ENCODE measurements around the gene ZNF709. TPM values are rescaled to one million over a fixed set of nuclear protein-coding genes. Genes with fewer than 3 reads are reported as not detected.
A peak's percentile ranks its signal among the peaks of the same experiment; 100 is the strongest.

ZNF709 gene
- polyA plus RNA-seq, 3 donors = 0.15 to 0.28 (median 0.19) TPM

GRCh38 chr19:12485571-12485970 lies 955 bp upstream of the ZNF709 start:
- 80% methylated on average over 2 of the region's 3 CpGs for WGBS (ENCODE audit: insufficient coverage)
- H3K27me3 ChIP-seq (ENCODE audit: control insufficient read depth in 2 of 2, insufficient read depth in 2 of 2, low read length in 2 of 2) = no peaks in the 10 kb centered on the region
- Mint-ChIP-seq H3K4me1 (peaks cover 31% of the 10 kb centered on the region), H3K27me3 (ENCODE audit: low read depth in 3 of 3) (peaks cover 0 to 6% (median 5%) of the 10 kb centered on the region in 3 donors), H3K9me3 (peaks cover 3 to 23% (median 6%) of the 10 kb centered on the region in 7 donors), H3K4me3 (peak overlapping the region; percentile 87 to 94), H3K36me3 (peaks cover 0 to 3% of the 10 kb centered on the region in 2 donors), H3K27ac (peak overlapping the region in 2 of 7 donors; percentile 7 to 57)
- DNase-seq = no peak
- no peaks in the 10 kb centered on the region for H3K36me3 ChIP-seq (replicated peaks in 1 of 2; ENCODE audit: control insufficient read depth in 1 of 2, insufficient read depth in 2 of 2, low read length in 2 of 2)
- H2AFZ ChIP-seq (ENCODE audit: insufficient read depth, low read depth, low read length, poor library complexity, severe bottlenecking) = peak overlapping the region; percentile 96
- peak overlapping the region; percentile 83 for H3K4me2 ChIP-seq (replicated peaks; ENCODE audit: extremely low read depth, low read length, poor library complexity, severe bottlenecking)
- peaks cover 0 to 2% of the 10 kb centered on the region in 2 donors for H3K9me3 ChIP-seq (replicated peaks in 1 of 2; ENCODE audit: control insufficient read depth in 1 of 2, insufficient read depth in 1 of 2, low read length in 2 of 2)
- H3K9ac ChIP-seq (ENCODE audit: insufficient read depth, low read length, poor library complexity, severe bottlenecking) = no peak overlapping the region
- TF ChIP-seq CTCF (IDR thresholded peaks at IDR 0.05) = no peak
- peak overlapping the region in 1 of 3 experiments; percentile 98 for H3K4me3 ChIP-seq (replicated peaks in 1 of 3; ENCODE audit: low read depth in 2 of 3, low read length in 3 of 3)
- intact Hi-C loops (cut with micrococcal nuclease) = no loop called here
- H4K20me1 ChIP-seq (ENCODE audit: insufficient read depth, low read length) = no peaks in the 10 kb centered on the region
- no peak overlapping the region for H3K27ac ChIP-seq (ENCODE audit: low read depth in 1 of 2, low read length in 2 of 2)
- H3K79me2 ChIP-seq (ENCODE audit: insufficient read depth, low read length) = no peaks in the 10 kb centered on the region
- H3K4me1 ChIP-seq (ENCODE audit: control insufficient read depth in 1 of 2, insufficient read depth in 2 of 2, low read length in 2 of 2) = peaks cover 12 to 21% of the 10 kb centered on the region in 2 donors

- H3K79me2 ChIP-seq (ENCODE audit: insufficient read depth, low read length) = no peaks in the 10 kb centered on the region
- peaks cover 3 to 23% (median 6%) of the 10 kb centered on the region in 7 donors for H3K9me3 Mint-ChIP-seq
- H3K4me3 ChIP-seq (replicated peaks in 1 of 3; ENCODE audit: low read depth in 2 of 3, low read length in 3 of 3) = peak overlapping the region; percentile 75 to 98 (median 88)
- peak overlapping the region; percentile 87 to 94 for H3K4me3 Mint-ChIP-seq
- peak overlapping the region in 1 of 2 donors; percentile 73 for H3K27ac ChIP-seq (ENCODE audit: low read depth in 1 of 2, low read length in 2 of 2)
- peaks cover 12 to 21% of the 10 kb centered on the region in 2 donors for H3K4me1 ChIP-seq (ENCODE audit: control insufficient read depth in 1 of 2, insufficient read depth in 2 of 2, low read length in 2 of 2)
- peak overlapping the region; percentile 83 for H3K4me2 ChIP-seq (replicated peaks; ENCODE audit: extremely low read depth, low read length, poor library complexity, severe bottlenecking)
- peaks cover 0 to 3% of the 10 kb centered on the region in 2 donors for H3K36me3 Mint-ChIP-seq
- peaks cover 0 to 5% of the 10 kb centered on the region in 2 donors for H3K9me3 ChIP-seq (replicated peaks in 1 of 2; ENCODE audit: control insufficient read depth in 1 of 2, insufficient read depth in 1 of 2, low read length in 2 of 2)
- H3K27ac Mint-ChIP-seq = peak overlapping the region in 6 of 7 donors; percentile 33 to 81 (median 74)
- no peak for TF ChIP-seq CTCF (IDR thresholded peaks at IDR 0.05)
- DNase-seq = no peak
- intact Hi-C loops (cut with micrococcal nuclease) = no loop called here
- H2AFZ ChIP-seq (ENCODE audit: insufficient read depth, low read depth, low read length, poor library complexity, severe bottlenecking) = peak overlapping the region; percentile 96
- H3K27me3 Mint-ChIP-seq (ENCODE audit: low read depth in 3 of 3) = peaks cover 0 to 6% (median 5%) of the 10 kb centered on the region in 3 donors
- peaks cover 31% of the 10 kb centered on the region for H3K4me1 Mint-ChIP-seq
- no peaks in the 10 kb centered on the region for H3K27me3 ChIP-seq (ENCODE audit: control insufficient read depth in 2 of 2, insufficient read depth in 2 of 2, low read length in 2 of 2)
- 0% methylated on average over 5 of the region's 11 CpGs for WGBS (ENCODE audit: insufficient coverage)
- no peaks in the 10 kb centered on the region for H4K20me1 ChIP-seq (ENCODE audit: insufficient read depth, low read length)
- peak overlapping the region; percentile 78 for H3K9ac ChIP-seq (ENCODE audit: insufficient read depth, low read length, poor library complexity, severe bottlenecking)
- no peaks in the 10 kb centered on the region for H3K36me3 ChIP-seq (replicated peaks in 1 of 2; ENCODE audit: control insufficient read depth in 1 of 2, insufficient read depth in 2 of 2, low read length in 2 of 2)
Observed at GRCh38 chr19:12485052-12485416, 418 bp upstream of the ZNF709 start.

Measured in CD14-positive monocyte (primary cell).